ENCODE data around the gene CCKAR.

CCKAR gene

DNA sequence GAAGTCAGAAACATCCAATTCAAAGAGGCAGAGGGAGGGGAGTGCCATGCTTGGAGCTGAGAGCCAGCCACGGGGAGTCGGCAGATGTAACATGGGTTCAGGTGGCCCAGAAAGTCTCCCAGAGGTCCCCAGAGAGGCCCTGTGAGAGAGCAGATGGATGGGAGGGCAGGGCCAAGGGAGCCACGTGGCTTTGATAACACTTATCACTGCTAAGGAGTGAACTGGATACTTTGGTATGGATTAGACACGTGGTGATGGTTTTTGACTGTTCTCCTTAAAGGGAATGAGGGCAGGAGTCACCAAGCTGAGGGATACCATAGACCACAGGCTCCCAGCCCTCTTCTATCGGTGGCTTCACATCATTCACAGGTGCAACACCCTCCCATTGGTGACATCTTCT is 13.7 kb downstream of the CCKAR start:
- Histone ChIP-seq H2BK5ac (ENCODE audit: low read length) (no peak overlapping the region), H3K23ac (ENCODE audit: low read depth, low read length, poor library complexity) (no peak overlapping the region), H3K36me3 (replicated peaks in 1 of 2; ENCODE audit: control insufficient read depth in 2 of 2, insufficient read depth in 2 of 2, low read length in 2 of 2) (no peaks in the 10 kb centered on the region), H2AK5ac (ENCODE audit: low read depth, low read length) (no peak overlapping the region), H3K4me1 (ENCODE audit: control insufficient read depth in 2 of 2, insufficient read depth in 1 of 2, low read depth in 1 of 2, low read length in 2 of 2) (no peaks in the 10 kb centered on the region), H3K9me3 (replicated peaks in 1 of 2; ENCODE audit: control insufficient read depth in 2 of 2, insufficient read depth in 1 of 2, low read depth in 1 of 2, low read length in 2 of 2) (no peaks in the 10 kb centered on the region), H3K4me3 (ENCODE audit: low read length in 2 of 2) (no peak overlapping the region), H2AFZ (ENCODE audit: low read length) (no peak overlapping the region), H2BK12ac (ENCODE audit: low read length) (no peak overlapping the region), H2BK15ac (ENCODE audit: low read length) (no peak overlapping the region), H3K27ac (replicated peaks; ENCODE audit: low read length) (no peak overlapping the region), H3K79me1 (ENCODE audit: low read depth, low read length) (no peaks in the 10 kb centered on the region), H3K4ac (ENCODE audit: low read length) (no peak overlapping the region), H4K91ac (ENCODE audit: low read depth, low read length, poor library complexity) (no peak overlapping the region), H3K14ac (ENCODE audit: low read length) (no peak overlapping the region), H3K27me3 (ENCODE audit: control insufficient read depth in 3 of 3, insufficient read depth in 3 of 3, low read depth in 1 of 3, low read length in 3 of 3) (no peaks in the 10 kb centered on the region), H3K18ac (ENCODE audit: low read length) (peak overlapping the region; percentile 32), H3K4me2 (ENCODE audit: insufficient read depth, low read length, poor library complexity, severe bottlenecking) (no peak overlapping the region), H2BK120ac (ENCODE audit: low read depth, low read length) (no peak overlapping the region), H4K8ac (ENCODE audit: low read depth, low read length) (no peak overlapping the region), H3K9ac (ENCODE audit: low read depth, low read length, poor library complexity) (no peak overlapping the region)
- no peak for DNase-seq (ENCODE audit: low spot score)
- no CpG with 5 or more reads among the region's 5 CpGs for WGBS, 2 donors (ENCODE audit: extremely low coverage in 2 of 2, insufficient read length in 2 of 2, insufficient replicate concordance in 1 of 2)

DNA sequence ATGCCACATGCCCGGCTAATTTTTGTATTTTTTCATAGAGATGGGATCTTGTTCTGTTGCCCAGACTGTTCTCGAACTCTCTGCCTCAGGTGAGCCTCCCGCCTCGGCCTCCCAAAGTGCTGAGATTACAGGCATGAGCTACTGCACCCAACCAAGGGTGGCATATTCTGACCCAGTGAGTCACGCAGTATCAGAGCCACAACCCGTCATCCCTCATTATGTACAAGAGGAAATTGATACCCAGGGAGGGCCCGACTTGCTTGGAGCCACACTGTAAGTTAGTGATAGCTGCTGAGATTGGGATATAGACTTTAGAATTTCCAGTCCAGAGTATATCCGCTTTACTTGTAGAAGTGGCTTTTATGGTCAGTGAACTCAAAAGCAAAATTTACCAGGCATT is 14.6 kb downstream of the CCKAR start:
- Histone ChIP-seq H3K9me3 (replicated peaks in 1 of 2; ENCODE audit: control insufficient read depth in 2 of 2, insufficient read depth in 1 of 2, low read depth in 1 of 2, low read length in 2 of 2) (no peaks in the 10 kb centered on the region), H2BK15ac (ENCODE audit: low read length) (no peak overlapping the region), H4K91ac (ENCODE audit: low read depth, low read length, poor library complexity) (no peak overlapping the region), H2BK120ac (ENCODE audit: low read depth, low read length) (no peak overlapping the region), H3K4me1 (ENCODE audit: control insufficient read depth in 2 of 2, insufficient read depth in 1 of 2, low read depth in 1 of 2, low read length in 2 of 2) (no peaks in the 10 kb centered on the region), H3K36me3 (replicated peaks in 1 of 2; ENCODE audit: control insufficient read depth in 2 of 2, insufficient read depth in 2 of 2, low read length in 2 of 2) (no peaks in the 10 kb centered on the region), H3K27me3 (ENCODE audit: control insufficient read depth in 3 of 3, insufficient read depth in 3 of 3, low read depth in 1 of 3, low read length in 3 of 3) (peaks cover 0 to 3% (median 0%) of the 10 kb centered on the region in 3 experiments), H3K9ac (ENCODE audit: low read depth, low read length, poor library complexity) (no peak overlapping the region), H3K4me2 (ENCODE audit: insufficient read depth, low read length, poor library complexity, severe bottlenecking) (no peak overlapping the region), H2AK5ac (ENCODE audit: low read depth, low read length) (no peak overlapping the region), H3K4me3 (ENCODE audit: low read length in 2 of 2) (no peak overlapping the region), H3K27ac (replicated peaks; ENCODE audit: low read length) (no peak overlapping the region), H3K4ac (ENCODE audit: low read length) (no peak overlapping the region), H3K18ac (ENCODE audit: low read length) (no peak overlapping the region), H2BK5ac (ENCODE audit: low read length) (no peak overlapping the region), H4K8ac (ENCODE audit: low read depth, low read length) (no peak overlapping the region), H3K14ac (ENCODE audit: low read length) (no peak overlapping the region), H3K79me1 (ENCODE audit: low read depth, low read length) (no peaks in the 10 kb centered on the region), H2AFZ (ENCODE audit: low read length) (no peak overlapping the region), H2BK12ac (ENCODE audit: low read length) (no peak overlapping the region), H3K23ac (ENCODE audit: low read depth, low read length, poor library complexity) (no peak overlapping the region)
- DNase-seq (ENCODE audit: low spot score) = no peak
- WGBS, 2 donors (ENCODE audit: extremely low coverage in 2 of 2, insufficient read length in 2 of 2, insufficient replicate concordance in 1 of 2) = no CpG with 5 or more reads among the region's 8 CpGs

DNA sequence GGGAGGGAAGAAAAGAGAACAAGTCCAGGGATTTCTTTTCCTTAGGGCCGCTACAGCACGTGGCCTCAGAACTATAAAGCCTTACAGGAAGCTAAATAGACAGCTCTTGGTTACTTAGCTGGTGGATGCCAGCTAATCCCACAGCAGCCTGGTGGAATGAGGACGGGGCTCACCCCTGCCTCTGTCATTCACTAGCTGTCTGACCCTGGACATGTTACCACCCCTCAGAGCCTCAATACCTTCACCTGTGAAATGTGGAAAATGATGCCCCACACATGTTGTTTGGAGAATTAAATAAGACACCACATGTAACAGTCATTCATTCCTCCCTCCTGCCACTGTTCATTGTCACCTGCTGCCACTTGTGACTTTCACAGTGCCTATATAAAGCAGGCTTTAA is 15.7 kb downstream of the CCKAR start:
- no CpG with 5 or more reads among the region's 3 CpGs for WGBS, 2 donors (ENCODE audit: extremely low coverage in 2 of 2, insufficient read length in 2 of 2, insufficient replicate concordance in 1 of 2)
- no peak overlapping the region for H2BK120ac ChIP-seq (ENCODE audit: low read depth, low read length)
- no peak for DNase-seq (ENCODE audit: low spot score)

DNA sequence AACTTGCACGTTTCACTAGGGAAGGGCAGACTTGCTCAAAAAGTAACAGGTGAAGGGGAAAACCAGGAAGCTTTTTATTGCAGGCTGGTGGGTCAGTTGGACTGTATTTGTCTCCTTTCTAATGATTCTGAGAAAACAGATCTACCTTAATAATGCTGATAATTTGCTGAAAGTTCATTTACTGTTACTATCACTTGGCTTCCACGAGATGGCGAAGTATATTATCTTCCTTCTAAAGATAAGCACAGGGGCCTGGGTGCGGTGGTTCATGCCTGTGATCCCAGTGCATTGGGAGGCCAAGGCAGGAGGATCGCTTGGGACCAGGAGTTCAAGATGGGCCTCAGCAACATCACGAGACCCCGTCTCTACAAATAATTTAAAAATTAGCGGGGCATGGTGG is 16.4 kb downstream of the CCKAR start:
- no CpG with 5 or more reads among the region's 8 CpGs for WGBS, 2 donors (ENCODE audit: extremely low coverage in 2 of 2, insufficient read length in 2 of 2, insufficient replicate concordance in 1 of 2)
- H3K79me1 ChIP-seq (ENCODE audit: low read depth, low read length) = no peaks in the 10 kb centered on the region

More for the DNA sequence above, 15.7 kb downstream of the CCKAR start:
- Histone ChIP-seq H3K27ac (replicated peaks; ENCODE audit: low read length) (no peak overlapping the region), H3K9ac (ENCODE audit: low read depth, low read length, poor library complexity) (no peak overlapping the region), H3K4me2 (ENCODE audit: insufficient read depth, low read length, poor library complexity, severe bottlenecking) (no peak overlapping the region), H4K91ac (ENCODE audit: low read depth, low read length, poor library complexity) (no peak overlapping the region), H3K4me3 (ENCODE audit: low read length in 2 of 2) (no peak overlapping the region), H4K8ac (ENCODE audit: low read depth, low read length) (no peak overlapping the region), H2BK15ac (ENCODE audit: low read length) (no peak overlapping the region), H3K4ac (ENCODE audit: low read length) (no peak overlapping the region), H3K79me1 (ENCODE audit: low read depth, low read length) (no peaks in the 10 kb centered on the region), H3K36me3 (replicated peaks in 1 of 2; ENCODE audit: control insufficient read depth in 2 of 2, insufficient read depth in 2 of 2, low read length in 2 of 2) (no peaks in the 10 kb centered on the region), H3K27me3 (ENCODE audit: control insufficient read depth in 3 of 3, insufficient read depth in 3 of 3, low read depth in 1 of 3, low read length in 3 of 3) (peaks cover 0 to 5% (median 0%) of the 10 kb centered on the region in 3 experiments), H3K9me3 (replicated peaks in 1 of 2; ENCODE audit: control insufficient read depth in 2 of 2, insufficient read depth in 1 of 2, low read depth in 1 of 2, low read length in 2 of 2) (no peaks in the 10 kb centered on the region), H3K14ac (ENCODE audit: low read length) (no peak overlapping the region), H3K18ac (ENCODE audit: low read length) (no peak overlapping the region), H3K4me1 (ENCODE audit: control insufficient read depth in 2 of 2, insufficient read depth in 1 of 2, low read depth in 1 of 2, low read length in 2 of 2) (no peaks in the 10 kb centered on the region), H2AFZ (ENCODE audit: low read length) (no peak overlapping the region), H3K23ac (ENCODE audit: low read depth, low read length, poor library complexity) (no peak overlapping the region), H2BK5ac (ENCODE audit: low read length) (no peak overlapping the region), H2AK5ac (ENCODE audit: low read depth, low read length) (no peak overlapping the region), H2BK12ac (ENCODE audit: low read length) (no peak overlapping the region)

More for the DNA sequence above, 16.4 kb downstream of the CCKAR start:
- Histone ChIP-seq H2BK5ac (ENCODE audit: low read length) (no peak overlapping the region), H3K4me1 (ENCODE audit: control insufficient read depth in 2 of 2, insufficient read depth in 1 of 2, low read depth in 1 of 2, low read length in 2 of 2) (no peaks in the 10 kb centered on the region), H3K27me3 (ENCODE audit: control insufficient read depth in 3 of 3, insufficient read depth in 3 of 3, low read depth in 1 of 3, low read length in 3 of 3) (peaks cover 0 to 5% (median 0%) of the 10 kb centered on the region in 3 experiments), H2AK5ac (ENCODE audit: low read depth, low read length) (no peak overlapping the region), H3K9ac (ENCODE audit: low read depth, low read length, poor library complexity) (no peak overlapping the region), H3K18ac (ENCODE audit: low read length) (no peak overlapping the region), H3K27ac (replicated peaks; ENCODE audit: low read length) (no peak overlapping the region), H3K36me3 (replicated peaks in 1 of 2; ENCODE audit: control insufficient read depth in 2 of 2, insufficient read depth in 2 of 2, low read length in 2 of 2) (no peaks in the 10 kb centered on the region), H2BK15ac (ENCODE audit: low read length) (no peak overlapping the region), H3K23ac (ENCODE audit: low read depth, low read length, poor library complexity) (no peak overlapping the region), H2BK12ac (ENCODE audit: low read length) (no peak overlapping the region), H4K8ac (ENCODE audit: low read depth, low read length) (no peak overlapping the region), H3K14ac (ENCODE audit: low read length) (no peak overlapping the region), H4K91ac (ENCODE audit: low read depth, low read length, poor library complexity) (no peak overlapping the region), H3K9me3 (replicated peaks in 1 of 2; ENCODE audit: control insufficient read depth in 2 of 2, insufficient read depth in 1 of 2, low read depth in 1 of 2, low read length in 2 of 2) (no peaks in the 10 kb centered on the region), H2BK120ac (ENCODE audit: low read depth, low read length) (no peak overlapping the region), H3K4ac (ENCODE audit: low read length) (no peak overlapping the region), H3K4me3 (ENCODE audit: low read length in 2 of 2) (no peak overlapping the region), H3K4me2 (ENCODE audit: insufficient read depth, low read length, poor library complexity, severe bottlenecking) (no peak overlapping the region), H2AFZ (ENCODE audit: low read length) (no peak overlapping the region)
- DNase-seq (ENCODE audit: low spot score) = no peak

Data from neuronal stem cell (in vitro differentiated cells).